RWPE1 (cell line): ENCODE data around the gene TTC29.

Experiments
- CTCF ChIA-PET: fragments of 350-600 bp; sonication (Branson Sonifier 250); formaldehyde crosslinking; extraction: SDS; loops from one replicate; lab custom pipeline; 2021; lab: Yijun Ruan, JAX
- POLR2A ChIA-PET: fragments of 400-600 bp; formaldehyde crosslinking; extraction: SDS; loops from one replicate; lab custom pipeline; 2020; ENCODE audit warnings: antibody characterized with exemption; ENCODE audit not compliant: low non-redundant PET; lab: Yijun Ruan, JAX
- DNase-seq: peaks from one replicate; pipeline ENCODE4 v3.0.0; 2012; ENCODE audit warnings: low spot score
- H3K27ac ChIP-seq: fragments of 450-650 bp; 2 replicates; pipeline ENCODE4 v1.5.1; 2017
- CTCF ChIP-seq: fragments of 450-650 bp; conservative IDR thresholded peaks from 2 replicates; pipeline ENCODE4 v1.5.1; 2017; ENCODE audit warnings: low read depth, mild to moderate bottlenecking

TTC29 gene

GRCh38 chr4:146900295-146900694 lies 45.4 kb downstream of the TTC29 start:
- ChIA-PET POLR2A (no interaction called here), CTCF (interaction anchor here (0.7 kb wide), 1 partner anchor 171 kb away, joined by 4 read pairs; no protein-coding TSS in a partner anchor)
- DNase-seq, result no peak
- no peak overlapping the region for H3K27ac ChIP-seq
- TF ChIP-seq CTCF, result no peak

- DNase-seq, result no peak
Measured at GRCh38 chr4:146890301-146890700, 55.4 kb downstream of the TTC29 start.

GRCh38 chr4:146883070-146883469 lies 62.6 kb downstream of the TTC29 start:
- TF ChIP-seq CTCF, result no peak
- DNase-seq, result no peak
- ChIA-PET CTCF (no interaction called here), POLR2A (no interaction called here)
- H3K27ac ChIP-seq, result no peak overlapping the region

More at GRCh38 chr4:146890301-146890700, 55.4 kb downstream of the TTC29 start:
- H3K27ac ChIP-seq, result no peak overlapping the region
- ChIA-PET POLR2A (no interaction called here), CTCF (interaction anchor here (1.1 kb wide), 1 partner anchor 648 kb away, joined by 3 read pairs; no protein-coding TSS in a partner anchor)
- TF ChIP-seq CTCF, result no peak

- no peak for TF ChIP-seq CTCF
- ChIA-PET POLR2A (no interaction called here), CTCF (no interaction called here)
- no peak for DNase-seq
- no peak overlapping the region for H3K27ac ChIP-seq
Measured at GRCh38 chr4:146857298-146857697, 88.4 kb downstream of the TTC29 start.

- H3K27ac ChIP-seq, result no peak overlapping the region
- no peak for DNase-seq
- TF ChIP-seq CTCF, result no peak
- CTCF ChIA-PET, result interaction anchor here (0.6 kb wide), 1 partner anchor 40 kb away, joined by 3 read pairs; no protein-coding TSS in a partner anchor
- POLR2A ChIA-PET, result no interaction called here
Measured at GRCh38 chr4:146855761-146856160, 89.9 kb downstream of the TTC29 start.

- POLR2A ChIA-PET, result no interaction called here
- no peak for TF ChIP-seq CTCF
Measured at GRCh38 chr4:146852360-146852759, 93.3 kb downstream of the TTC29 start.

More at GRCh38 chr4:146852360-146852759, 93.3 kb downstream of the TTC29 start:
- CTCF ChIA-PET, result interaction anchor here (1.0 kb wide), 1 partner anchor 355 kb away, joined by 8 read pairs; no protein-coding TSS in a partner anchor
- DNase-seq, result no peak
- no peak overlapping the region for H3K27ac ChIP-seq
